SHP77 (cell line): ENCODE measurements around the gene B3GALT5.

Experiments used
- DNase-seq, 2 experiments: peaks; one replicate each; lab custom pipeline; 2025; lab: John Stamatoyannopoulos, UW

The B3GALT5 gene

DNA sequence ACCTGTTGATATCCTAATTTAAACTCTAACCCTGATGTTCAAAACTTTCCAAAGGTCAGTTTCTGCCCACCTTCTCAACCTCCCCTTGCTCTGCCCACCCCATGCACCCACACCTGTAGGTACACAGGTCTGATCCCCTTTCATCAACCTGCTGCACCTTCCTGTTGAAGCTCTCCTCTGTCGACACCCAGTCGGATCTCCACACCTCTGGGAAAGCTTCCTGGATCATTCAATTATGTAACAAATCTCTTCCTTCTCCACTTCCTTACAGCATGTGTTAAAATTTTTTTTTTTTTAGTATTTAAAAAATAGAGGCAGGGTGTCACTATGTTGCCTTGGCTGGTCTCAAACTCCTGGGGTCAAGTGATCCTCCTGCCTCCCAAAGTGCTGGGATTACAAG is 87.6 kb downstream of the B3GALT5 start:
- no peak for DNase-seq

DNA sequence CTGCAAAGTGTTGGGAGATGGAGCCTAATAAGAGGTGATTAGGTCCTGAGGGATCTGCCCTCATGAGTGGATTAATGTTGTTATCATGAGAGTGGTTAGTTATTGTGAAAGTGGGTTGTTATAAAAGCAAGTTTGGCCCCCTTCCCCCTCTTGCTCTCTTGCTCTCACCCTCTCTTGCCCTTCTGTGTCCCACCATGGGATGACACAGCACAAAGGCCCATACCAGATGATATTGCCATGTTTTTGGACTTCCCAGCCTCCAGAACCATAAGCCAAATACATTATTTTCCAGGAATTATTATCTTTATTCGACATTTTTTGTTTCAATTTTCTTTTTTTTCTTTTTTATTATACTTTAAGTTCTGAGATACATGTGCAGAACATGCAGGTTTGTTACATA is 90.8 kb downstream of the B3GALT5 start:
- no peak for DNase-seq

DNA sequence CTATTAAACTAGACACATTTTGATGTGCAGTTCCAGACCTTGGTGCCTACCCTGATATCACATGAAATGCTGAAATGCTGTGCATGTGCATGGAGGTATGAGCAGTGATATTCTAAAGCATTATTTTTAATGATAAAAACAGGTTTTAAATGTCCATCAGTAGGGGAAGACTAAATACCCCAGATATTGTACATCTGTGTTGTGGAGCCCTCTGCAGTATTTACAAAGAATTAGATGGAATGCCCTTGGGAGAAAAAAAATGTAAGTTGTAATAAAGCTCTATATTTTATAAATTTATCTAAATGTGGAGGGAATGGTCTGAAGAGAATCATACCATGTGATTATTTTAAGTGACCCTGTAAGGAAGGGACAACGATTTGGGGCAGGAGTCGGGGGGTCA is 93.1 kb downstream of the B3GALT5 start:
- no peak for DNase-seq

DNA sequence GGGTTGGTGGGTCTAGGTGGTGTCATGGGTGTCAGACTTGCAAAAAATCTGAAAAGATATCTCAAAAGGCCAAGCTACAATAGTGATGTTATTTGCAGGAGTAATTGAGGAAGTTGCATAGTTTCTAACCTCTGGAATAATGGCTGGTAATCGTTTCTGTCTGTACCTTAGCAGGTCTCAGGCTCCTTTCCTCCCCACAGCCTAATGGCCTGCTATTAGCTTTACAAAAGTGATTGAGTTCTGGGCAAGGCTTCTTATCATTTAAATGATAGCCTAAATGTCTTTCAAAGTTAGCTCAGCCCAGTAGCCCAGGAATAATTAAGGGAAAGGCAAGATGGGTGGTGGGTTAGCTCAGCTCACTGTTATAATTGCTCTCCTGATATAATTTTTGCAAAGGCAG is 94.6 kb downstream of the B3GALT5 start:
- DNase-seq = no peak

DNA sequence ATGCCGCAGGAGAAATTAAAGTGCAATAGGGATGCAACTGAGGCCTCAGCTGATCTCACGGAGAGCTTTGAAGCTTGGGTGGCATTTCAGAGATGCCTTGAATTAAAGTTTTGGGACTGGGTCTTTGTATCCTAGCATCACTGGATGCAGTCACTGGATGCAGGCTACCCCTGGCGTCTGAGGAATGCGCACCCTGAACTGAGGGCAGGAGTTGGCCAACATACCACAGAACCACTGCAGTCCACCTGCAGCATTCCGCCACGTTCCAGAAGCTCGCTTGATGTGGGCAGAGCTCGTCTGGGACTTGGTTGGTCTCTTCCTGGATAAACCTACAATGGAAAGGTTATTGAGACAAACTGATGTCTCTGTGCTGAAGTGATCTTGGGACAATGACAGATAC is 98.1 kb downstream of the B3GALT5 start:
- no peak for DNase-seq

DNA sequence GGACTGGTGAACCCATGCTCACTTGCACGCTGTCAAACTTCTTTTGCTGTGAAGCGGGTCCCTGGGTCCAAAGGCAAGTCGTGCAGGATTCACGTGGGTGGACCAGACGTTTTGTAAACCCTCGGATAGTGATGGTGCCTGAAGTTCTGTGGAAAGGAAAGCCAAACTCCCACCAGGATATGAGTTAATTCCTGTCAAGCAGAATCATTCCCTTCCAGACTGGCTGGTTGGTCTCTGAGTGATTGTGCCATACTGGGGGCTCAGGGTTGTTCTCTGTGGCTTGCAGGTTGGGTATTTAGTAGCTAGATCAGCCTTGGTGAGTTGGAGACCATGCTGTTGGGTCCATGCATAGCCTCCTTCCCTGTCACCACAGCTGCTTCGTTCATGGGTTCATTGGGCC is 99.5 kb downstream of the B3GALT5 start:
- DNase-seq = no peak

DNA sequence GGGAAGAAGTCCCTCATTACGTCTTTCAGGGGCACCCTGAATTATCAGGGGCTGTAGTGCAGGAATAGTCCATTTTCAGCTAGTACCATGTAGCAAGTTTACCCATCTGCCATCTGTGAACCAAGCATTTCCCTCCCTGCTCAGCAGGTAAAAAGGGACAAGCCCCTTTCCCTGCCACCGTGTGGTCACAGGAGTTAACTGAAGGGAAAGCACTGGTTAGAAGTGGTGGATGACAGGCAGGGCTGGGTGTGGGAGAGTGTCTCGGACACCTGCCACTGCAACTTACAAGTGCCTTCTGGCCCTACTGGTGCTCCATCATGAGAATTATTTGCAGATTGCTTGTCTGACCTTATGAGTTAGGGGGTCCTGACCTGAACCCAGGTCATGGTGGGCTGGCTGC is 100.2 kb downstream of the B3GALT5 start:
- DNase-seq = peak; percentile 57

DNA sequence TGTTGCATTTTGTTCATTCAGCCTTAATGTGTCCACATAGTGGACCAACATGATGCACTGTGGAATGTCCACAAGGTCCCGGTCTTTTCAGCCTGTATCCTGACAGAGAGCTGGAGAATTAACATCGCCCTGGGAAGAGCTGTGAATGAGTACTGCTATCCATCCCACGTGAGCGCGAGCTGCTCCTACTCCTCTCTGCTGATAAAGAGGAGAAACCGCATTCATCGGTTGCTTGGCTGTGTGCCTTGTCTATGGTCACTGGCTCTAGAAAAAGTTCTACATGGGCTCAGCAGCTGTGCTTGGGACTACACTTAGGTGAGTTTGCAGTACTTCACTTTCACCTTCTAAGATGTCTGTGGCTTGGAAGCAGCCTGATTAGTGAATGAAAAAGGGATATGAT is 101.2 kb downstream of the B3GALT5 start:
- DNase-seq = no peak

DNA sequence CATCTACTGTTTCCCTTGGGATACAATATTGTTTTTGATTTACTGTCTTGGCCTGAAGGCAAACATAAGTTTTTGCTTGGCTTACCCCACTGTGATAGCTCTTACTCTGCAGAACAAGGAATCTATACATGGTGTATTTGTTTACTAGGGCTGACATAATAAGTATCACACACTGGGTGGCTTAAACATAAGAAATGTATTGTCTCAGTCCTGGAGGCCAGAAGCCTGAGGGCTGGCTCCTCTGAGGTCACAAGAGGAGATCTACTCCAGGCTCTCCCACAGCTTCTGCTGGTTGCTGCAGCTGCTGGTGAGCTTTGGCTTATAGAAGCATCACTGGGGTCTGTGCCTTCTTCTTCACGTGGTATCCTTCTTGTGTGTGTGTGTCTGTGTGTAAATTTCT is 101.6 kb downstream of the B3GALT5 start:
- no peak for DNase-seq

DNA sequence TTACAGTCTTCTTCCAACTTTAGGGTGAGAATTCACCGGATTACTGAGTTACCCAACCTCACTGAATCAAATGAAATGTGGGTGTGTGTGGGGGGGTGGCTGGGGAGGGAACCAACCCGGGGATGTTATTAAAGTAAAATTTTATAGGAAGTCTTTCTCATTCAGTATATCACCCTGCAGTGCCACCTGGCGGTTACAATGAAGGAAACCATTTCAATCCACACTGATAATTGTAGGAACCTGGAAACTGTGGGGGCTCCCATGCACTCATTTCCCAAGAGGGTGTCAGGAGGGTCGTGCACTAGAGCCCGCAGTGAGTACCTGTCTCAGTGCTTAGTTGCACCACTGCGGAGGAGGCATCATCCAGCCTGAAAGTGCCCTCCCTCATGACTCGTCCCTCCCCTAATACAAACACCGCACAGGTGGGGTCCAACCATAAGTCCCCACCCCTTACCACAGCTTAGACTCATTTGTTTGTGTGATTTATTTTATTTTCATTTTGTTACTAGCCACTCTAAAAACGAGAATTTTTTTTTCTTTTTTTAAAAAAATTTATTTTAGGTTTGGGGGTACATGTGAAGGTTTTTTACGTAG is 103.2 kb downstream of the B3GALT5 start:
- peak; percentile 4 to 54 for DNase-seq

DNA sequence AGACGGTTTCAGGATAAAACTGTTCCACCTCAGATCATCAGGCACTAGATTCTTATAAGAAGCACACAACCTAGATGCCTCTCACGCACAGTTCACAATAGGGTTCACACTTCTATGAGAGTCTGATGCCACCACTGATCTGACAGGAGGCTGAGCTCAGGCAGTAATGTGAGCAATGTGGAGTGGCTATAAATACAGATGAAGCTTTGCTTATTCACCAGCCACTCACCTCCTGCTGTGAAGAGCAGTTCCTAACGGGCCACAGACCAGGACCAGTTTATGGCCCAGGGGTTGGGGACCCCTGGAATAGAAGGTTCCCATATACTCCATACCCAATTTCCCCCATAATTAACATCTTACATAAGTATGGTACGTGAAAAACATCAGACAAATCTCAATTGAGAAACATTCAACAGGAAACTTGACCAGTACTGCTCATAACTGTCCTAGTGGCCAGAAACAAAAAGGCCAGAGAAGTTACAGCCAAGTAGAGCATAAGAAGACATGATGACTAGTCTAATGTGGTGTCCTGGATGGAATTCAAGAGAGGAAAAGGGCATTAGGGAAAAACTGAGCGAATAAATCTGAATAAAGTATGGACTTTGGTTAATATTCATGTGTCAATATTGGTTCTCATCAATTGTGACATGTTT is 107.5 kb downstream of the B3GALT5 start:
- DNase-seq = no peak

DNA sequence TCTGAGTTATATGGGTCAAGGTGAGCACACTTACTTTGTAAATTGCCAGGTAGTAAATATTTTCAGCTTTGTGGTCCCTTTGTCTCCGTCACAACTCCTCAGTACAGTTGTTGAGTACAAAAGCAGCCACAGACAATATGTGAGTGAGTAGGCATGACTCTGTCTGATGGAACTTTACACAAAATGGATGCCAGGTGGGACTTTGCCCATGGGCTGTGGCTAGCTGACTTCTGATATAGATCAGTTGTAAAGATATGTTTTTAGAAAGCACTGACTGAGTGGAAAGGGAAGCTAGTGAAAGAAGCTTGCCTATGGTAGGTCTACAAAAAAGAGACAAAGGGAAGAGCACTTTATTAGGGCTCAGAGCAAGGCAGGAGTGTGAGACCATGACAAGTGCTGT is 109.1 kb downstream of the B3GALT5 start:
- no peak for DNase-seq
